HG03159 (cell line): ENCODE data around the gene HLA-F.

ENCODE experiments used
- ATAC-seq: cut with Tn5 transposase; IDR thresholded peaks from one replicate; pipeline ENCODE4 v1.9.1; 2021; ENCODE audit warnings: mild to moderate bottlenecking, moderate library complexity; ENCODE audit not compliant: unreplicated experiment

HLA-F gene

DNA sequence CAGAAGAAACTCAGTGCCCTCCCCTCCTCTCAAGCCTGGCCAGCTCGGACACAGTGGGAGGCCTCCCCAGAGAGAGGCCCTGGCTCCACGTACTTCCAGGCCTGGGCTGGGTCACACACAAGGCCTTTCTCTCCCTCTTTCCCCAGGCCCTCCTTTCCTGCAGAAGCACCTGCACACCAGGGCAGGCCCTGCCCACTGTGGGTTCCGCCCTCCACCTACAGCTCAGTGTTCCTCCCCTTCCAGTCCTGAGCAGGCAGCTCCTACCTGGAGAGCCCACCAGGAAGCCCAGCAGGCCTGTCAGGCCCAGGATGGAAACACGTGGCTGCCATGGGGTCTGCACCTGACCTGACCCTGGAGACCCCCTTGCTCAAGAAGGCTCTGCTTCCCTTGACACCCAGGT is 18.9 kb downstream of the HLA-F start:
- ATAC-seq, result no peak

DNA sequence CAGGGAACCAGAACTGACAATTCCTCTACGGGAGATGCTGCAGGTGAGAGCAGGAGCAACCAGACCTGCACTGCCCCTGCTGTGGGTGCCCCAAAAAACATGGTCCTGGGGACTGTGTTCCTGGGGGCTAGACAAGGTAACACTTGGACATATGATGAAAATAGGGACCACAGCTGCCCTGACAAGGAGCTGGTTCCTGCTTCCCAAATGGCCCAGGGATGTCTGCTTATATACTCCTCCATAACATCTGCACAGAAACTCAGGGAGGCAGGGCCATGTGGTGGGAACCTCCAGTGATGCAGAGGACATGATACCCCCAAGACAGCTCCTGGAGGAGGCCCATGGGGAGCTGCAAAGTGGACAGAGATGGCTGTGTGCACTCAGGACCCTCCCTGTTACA is 19.8 kb downstream of the HLA-F start:
- ATAC-seq, result no peak

DNA sequence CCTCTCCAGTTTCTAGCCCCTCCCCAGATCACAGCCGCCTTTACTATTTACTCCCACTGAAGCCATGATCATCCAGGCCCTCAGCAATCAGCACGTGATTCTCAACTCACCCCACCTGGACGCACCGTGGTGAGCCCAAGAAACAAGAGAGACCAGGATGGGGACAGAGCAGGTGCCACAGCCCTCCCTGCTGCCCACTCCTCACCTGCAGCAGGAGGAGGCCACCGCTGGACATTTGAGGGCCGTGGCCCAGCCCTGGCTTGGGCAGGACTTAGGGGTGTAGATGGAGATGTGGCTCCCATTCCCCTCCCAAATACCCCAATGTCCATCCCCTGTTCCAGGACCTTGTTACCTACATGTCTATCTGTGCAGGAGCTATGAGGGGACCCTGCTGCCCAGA is 20.3 kb downstream of the HLA-F start:
- ATAC-seq, result no peak

DNA sequence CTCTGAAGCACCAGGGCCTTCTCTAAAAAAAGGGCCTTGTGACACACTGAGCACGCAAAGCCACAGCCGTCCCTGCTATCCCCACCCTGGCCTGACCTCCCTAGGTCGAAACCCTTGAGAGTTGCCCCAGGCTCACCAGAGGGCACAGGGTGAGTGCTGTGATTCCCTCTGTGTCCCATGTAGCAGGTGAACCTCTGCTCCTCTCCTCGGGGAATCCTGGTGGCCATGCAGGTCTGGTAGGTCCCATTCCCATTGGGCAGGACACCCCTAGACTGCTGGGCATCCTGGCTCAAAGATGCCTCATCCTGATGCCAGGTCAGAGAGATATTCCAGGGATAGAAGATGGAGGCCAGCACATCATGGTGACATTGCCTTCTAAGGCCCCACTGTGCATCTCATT is 20.9 kb downstream of the HLA-F start:
- ATAC-seq, result no peak

DNA sequence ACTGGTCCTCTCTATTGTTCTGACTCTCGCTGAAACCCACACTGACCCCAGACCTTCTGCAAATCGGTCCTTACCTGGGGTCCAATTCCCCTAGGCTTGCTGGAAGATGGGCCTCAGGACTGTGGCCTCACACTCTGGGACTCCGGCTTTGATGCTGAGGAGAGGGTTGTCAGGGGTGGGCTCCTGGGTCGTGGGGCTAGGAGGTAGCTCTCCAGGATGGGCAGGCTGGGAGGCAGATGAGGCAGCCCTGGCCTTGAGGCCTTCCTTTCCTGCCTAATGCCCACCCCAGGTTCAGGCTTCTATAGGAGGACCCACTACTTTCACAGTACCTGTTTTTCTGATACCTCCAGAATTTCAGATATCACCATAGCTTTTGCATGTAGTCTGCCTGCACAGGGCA is 21.4 kb downstream of the HLA-F start:
- no peak for ATAC-seq

DNA sequence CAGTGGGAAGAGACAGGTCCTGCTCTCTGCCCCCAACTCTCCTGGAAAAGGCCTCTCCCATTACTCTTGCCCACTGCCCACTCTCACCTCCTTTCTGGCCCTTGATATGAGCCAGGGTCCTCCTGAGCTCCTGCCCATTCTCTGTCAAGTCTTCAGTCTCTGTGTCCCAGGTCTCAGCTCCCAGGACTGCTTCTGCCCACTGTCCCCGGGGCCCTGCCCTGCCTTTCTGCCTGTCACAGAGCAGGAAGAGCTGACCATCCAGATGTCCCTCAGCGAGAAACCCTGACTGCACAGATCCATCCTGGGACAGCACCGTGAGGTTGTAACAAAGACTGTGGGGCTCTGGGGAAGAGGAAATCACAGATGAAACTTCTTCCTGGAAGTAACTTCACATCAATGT is 22.2 kb downstream of the HLA-F start:
- no peak for ATAC-seq

DNA sequence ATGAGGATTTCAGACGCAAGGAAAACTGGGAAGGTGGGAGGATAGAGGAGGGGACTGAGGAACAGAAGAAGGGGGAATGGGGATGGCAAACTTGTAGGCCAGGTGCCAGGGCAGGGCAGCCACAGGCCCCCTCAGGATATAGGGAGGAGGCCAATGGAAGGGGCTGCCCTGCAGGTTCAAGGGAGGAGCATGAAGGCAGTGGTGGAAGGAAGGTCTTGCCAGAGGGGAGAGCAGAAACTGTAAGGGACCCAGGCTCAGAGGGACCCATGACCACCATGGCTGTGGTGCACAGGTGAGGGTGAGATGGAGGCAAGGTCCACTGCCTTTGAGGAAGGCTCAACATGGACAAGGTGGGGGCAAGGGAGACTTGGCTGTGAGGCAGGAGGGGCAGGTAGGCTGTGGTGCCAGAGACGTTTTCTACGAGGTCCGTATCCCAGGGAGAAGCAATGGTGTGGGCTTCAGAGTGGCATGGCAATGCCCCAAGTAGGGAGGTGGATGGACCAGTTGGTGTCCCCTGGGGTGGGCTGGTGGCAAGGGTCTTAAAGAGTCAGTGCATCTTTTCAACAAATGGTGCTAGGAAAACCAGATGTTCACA is 22.7 kb downstream of the HLA-F start:
- ATAC-seq, result no peak

DNA sequence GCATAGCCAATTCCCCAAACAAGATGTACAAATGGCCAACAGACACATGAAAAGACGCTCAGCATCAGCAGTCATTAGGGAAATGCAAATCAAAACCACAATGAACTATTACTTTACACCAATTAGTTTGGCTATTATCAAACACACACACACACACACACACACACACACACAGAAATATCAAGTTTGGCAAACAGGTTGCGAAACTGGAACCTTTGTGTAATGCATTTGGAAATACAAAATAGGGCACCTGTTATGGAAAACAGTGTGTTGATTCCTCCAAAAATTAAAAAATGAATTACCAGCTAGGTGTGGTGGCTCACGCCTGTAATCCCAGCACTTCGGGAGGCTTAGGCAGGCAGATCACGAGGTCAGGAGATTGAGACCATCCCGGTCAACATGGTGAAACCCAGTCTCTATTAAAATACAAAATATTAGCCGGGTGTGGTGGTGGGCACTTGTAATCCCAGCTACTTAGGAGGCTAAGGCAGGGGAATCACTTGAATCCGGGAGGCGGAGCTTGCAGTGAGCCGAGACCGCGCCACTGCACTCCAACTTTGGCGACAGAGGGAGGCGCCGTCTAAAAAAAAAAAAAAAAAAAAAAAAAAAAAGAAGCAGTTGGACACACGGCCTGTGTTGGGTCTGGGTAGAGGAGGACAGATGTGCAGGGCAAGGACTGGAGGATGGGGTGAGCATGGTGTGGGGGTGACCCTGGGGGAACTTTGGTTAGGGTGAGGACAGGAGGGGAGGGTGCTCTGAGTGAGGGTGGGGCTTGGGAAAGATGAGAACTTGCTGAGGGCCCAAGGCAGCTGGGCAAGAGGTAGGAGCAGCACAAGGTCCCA is 23.8 kb downstream of the HLA-F start:
- no peak for ATAC-seq

DNA sequence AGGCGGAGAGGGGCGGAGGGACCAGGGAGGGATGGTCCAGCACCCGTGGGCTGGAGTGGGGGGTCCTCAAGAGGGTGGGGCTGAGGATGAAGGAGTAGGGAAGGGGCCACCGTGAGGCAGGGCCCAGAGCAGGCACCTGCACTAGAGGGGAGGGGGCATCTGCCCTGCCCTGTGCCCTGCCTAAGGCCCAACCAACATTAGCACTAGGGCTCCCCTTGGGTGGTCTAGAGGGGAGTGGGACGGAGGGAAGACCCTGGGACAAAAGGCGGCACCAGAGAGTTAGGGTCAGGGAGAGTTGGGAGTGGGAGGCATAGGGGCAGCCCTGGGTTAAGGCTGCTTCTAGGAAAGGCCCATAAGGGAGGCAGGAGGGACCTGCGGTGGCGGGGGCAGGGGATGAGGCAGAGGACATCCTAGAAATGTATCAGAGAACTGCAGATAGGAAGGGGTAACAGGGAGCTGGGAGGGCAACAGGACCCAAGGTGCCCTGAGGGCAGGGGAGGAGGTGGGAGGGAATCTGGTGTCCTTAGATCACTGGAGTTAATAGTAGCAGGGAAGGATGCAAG is 24.5 kb downstream of the HLA-F start:
- ATAC-seq, result no peak

DNA sequence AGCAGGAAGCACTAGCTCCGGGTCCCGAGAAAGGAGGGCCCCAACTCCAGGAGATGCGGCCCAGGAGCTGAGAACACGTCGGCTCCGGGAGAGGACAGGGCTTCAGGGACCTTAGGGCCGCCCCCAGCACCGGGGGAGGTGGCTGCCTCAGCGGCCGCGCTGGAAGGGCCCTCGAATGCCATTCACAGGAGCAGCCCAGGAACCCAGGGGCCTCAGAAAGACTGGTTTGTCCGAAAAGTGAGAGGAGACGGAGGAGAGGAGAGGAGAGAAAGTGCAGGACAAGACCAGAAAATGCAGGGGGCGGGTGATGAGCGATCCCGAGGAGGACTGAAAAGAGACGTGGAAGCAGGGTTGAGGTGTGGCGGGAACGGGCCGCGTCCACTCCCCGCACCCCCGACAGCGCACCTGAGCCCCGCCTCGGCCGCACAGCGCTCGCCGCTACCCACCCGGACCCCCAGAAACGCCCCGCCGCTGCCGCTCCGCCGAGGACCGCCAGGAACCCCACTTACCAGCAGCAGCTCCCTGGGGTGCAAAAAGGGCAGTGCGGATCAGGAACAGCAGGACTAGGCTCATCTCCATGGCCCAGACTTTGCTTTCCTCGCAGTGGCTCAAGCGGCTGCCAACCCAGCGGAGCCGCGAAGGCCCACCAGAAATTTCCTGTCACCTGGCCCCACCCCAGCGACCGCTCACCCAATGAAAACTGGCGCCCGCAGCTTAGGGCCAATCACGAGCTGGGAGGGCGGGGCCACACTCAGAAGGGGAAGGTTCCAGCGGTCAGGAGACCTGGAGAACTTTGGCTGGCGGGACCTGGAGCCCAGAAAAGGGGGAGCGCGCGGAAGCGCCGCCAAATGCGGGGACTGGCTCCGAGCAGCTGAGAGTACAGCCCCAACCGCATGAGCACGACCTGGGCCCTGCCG is 25.4 kb downstream of the HLA-F start:
- peak; percentile 71 for ATAC-seq

DNA sequence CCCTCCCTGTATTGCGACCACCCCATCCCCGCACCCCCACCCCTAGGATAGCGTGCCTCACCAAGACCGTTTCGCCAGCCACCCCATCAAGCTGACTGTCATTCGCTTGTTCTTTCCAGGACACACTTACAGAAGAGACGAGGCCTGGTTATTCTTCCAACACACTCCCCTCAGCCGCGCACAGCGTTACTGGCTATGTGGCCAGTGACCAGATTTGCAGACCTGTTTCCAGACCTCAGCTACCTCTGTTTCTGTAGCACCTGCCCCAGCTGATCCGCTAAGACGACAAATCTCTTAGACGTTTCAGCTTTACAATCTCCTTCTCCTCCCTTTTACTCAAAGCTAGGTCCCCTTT is 26.1 kb downstream of the HLA-F start:
- peak; percentile 2 for ATAC-seq

DNA sequence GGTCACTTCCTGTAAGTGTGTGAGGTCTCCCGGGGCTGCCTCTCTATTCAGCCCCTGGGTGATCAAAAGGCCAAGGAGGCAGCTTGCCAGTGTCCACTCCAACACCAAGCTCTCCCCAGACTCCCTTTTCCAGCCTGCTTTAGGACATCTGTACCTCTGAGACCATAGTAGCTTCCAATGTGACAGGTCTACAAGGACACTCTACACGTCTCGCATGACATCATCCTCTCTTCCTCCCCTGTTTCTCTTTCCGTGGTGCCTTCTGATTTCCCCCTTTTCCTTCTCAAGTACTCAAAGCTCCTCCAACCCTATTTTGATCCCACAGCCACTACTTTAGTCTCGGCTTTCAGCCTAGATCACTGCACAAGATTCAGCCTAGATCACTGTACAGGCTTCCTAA is 26.4 kb downstream of the HLA-F start:
- ATAC-seq, result no peak

DNA sequence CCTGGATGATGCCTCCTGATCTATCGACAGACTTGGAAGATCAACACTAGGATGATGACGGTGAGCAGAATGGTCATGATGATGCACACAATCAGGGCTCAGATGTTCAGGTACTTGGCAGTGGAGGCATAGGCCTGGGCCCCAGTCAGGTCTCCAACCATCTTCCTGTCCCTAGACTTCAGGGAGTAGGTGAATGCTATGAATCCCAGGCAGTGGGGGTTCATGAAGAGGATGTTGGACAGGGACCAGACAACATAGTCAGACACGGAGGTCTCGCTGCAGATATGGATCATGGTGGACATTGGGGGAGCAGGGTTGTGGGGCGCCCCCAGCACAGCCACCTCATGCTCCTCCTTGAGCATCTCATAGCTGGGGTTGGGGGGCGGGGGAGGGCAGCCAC is 27.5 kb downstream of the HLA-F start:
- no peak for ATAC-seq

DNA sequence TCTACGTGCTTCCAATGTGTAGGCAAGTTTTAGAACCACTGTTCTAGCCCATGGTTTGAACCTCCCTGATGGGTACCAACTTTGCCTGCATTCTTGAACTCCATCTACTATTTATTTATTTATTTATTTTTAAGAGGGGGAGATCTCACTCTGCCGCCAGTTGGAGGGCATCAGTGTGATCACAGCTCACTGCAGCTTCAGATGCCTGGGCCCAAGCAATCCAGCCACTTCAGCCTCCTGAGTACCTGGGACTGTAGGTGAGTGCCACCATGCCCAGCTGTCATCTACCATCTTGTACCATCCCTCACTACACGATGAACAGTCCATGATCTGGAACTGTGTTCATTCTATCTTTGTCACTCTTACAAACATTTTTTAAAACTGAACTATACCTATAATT is 28.2 kb downstream of the HLA-F start:
- no peak for ATAC-seq

DNA sequence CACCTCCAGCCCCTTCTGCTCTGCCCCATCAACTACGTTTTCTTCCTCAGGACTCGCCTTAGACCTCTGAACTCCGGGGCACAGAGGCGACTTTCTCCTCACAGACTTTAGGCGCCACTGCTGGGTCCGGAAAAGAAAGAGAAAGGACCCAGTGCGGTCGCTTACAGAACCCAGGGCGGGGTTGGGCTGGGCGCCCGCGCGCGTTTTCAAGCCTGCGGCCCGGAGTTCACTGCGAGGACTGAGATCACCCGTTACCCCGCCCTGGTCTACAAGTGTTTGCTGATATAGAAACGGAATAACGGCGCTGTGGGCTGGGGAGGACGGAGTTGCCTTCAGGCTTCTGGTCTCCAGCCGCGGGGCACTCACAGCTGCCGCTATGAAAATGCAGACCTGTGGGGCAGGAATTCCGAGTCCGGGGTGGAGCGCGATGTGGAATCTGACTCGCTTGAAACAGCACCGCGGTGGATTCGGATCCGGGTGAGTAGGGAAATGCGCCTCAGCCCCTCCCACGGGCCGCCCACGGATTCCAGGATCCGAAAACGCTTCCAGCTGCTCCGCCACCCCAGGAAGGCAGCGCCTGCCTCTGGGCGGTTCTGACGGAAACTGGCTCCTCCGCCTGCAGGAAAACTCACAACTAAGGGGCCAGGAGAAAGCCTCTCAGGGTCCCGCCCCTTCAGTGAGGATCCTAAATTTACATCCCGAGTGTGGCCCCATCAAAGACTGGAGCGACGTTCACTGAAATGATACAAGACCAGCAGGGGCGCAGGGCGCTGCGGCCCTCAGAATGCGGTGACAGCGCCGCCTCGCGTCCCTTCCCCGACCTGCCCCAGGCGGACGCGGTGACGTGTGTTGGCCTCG is 29.4 kb downstream of the HLA-F start:
- ATAC-seq, result peak; percentile 69

DNA sequence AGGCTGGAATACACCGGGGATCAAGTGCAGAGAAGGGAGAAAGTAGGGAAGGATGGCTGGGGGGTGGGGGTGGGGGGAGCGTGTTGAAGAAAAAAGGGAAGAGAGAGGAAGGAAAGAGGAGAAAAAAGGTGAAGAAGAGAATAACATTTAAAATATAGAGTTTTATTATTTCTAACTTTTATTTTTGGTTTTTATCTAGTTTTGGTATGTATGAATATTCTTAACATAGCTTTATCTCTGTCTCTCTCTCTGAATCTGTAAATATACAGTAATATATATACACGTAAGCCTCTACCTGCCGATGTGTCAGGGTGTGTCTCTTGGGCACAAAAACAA is 30.0 kb downstream of the HLA-F start:
- no peak for ATAC-seq

DNA sequence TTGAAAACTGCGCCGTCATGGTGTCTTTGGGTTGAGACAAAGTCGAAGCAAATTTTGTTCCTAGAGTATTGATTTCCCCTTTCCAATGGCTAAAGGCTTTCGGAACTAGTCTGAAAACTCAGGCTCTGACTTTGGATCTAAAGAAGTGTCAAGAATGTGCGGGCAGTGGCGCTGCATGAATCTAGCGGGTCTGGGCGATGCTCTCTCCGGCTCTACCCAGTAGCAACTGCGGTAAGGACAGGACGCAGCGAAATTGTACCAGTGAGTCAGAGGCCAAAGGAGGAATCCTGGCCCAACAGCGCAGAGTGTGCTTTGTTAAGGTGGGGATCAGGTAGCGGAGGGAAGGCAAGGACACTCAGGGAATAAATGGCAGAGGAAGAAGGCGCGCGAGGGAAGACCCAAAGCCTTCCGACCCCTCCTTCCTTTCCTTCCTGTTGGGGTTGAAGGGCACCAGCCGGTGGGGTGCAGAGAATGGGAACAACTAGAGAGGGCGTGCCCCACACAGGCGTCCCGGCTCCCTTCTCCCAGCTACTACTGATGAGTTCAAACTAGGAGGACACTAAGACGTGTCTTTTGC is 32.1 kb downstream of the HLA-F start:
- no peak for ATAC-seq

DNA sequence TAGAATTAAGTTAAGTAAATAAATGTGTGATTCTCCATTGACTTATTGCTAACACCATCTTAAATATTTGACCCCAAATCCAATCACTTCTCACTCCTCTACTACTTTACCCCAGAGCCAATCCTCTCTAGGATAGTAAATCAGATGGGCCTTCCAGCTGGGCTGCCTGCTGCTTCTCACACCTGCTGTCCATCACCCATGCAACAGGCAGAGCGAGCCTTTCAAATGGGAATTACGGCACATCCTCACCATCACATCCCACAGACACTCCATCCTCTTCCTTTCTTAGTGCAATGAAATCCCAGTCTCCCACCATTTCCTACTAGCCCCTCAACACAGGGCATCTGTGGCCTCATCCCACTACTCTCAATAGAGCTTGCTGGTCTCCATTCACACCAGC is 34.0 kb downstream of the HLA-F start:
- no peak for ATAC-seq

DNA sequence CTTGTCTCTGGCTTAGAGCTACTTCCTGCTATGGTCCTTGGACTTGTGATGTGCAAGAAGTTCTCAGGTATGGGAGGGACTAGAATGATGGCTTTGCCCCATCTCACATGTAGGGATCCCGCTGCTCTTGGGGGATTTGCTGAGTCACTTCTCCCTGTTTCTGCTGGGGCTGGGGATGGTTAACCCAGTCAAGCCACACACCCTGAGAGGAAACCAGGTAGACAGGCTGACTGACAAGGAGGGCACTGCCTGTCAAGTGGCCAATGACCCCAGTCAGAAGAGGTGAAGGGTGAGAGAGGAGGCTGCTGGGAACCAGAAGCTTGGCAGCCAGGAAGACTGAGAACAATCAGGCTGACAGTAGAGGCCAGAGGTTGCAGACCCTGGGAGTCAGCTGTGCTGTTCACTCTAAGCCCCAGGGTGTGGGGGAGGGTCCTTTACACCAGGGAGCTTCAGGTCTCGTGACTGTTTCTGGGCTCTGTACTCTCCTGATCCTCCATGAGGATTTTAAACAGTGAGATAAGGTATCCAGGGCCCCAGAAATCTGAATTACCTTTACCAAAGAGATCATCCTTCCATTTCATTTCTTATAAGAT is 34.6 kb downstream of the HLA-F start:
- no peak for ATAC-seq

DNA sequence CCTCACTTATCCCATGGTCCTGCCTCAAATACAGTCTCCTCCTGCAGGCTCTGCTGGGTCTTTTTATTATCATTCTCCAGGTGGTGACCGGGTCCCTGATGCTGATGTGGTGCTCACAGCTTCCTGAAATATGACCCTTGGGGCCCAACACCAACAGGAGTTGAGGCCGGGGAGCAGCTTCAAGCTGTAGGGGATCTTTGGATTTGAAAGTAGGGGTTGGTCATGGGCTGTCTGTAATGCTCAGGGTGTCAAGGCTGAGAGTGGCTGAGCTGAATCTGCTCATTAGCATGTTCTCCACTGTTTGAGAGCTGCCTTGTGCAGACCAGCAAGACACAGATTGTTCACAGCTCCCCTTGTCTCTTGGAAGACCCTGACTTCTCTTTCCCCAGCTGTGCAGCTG is 35.5 kb downstream of the HLA-F start:
- ATAC-seq, result no peak
